ENCODE results near the gene GABRA5.
"Not testable (repeated sequence)": the region's sequence is repeated elsewhere in the genome, so short reads cannot be mapped to it uniquely, and the experiment has no call there.

GABRA5 gene

GRCh38 chr15:26866298-26867199 is at the start of gene GABRA5:
Gene GABRA5 (plus strand): TSS chr15:26867062. CDS start chr15:26869249, 2,187 bp downstream.
- peak in 1 of 2 experiments; percentile 1 for DNase-seq

- DNase-seq = not testable (repeated sequence)
These were observed 35.7 kb upstream of the GABRA5 start for GRCh38 chr15:26831191-26831590.

GRCh38 chr15:26831951-26832350 is 34.9 kb upstream of the GABRA5 start:
- DNase-seq = no peak

GRCh38 chr15:26838742-26839460 is 28.0 kb upstream of the GABRA5 start:
- DNase-seq = peak; percentile 7 to 38

- no peak for DNase-seq
These were observed 25.3 kb upstream of the GABRA5 start for GRCh38 chr15:26841514-26841913.

GRCh38 chr15:26841941-26842340 is 24.9 kb upstream of the GABRA5 start:
- DNase-seq = no peak

- no peak for DNase-seq
These were observed 24.5 kb upstream of the GABRA5 start for GRCh38 chr15:26842391-26842790.

- no peak for DNase-seq
These were observed 22.0 kb upstream of the GABRA5 start for GRCh38 chr15:26844901-26845300.

- no peak for DNase-seq
These were observed 18.4 kb upstream of the GABRA5 start for GRCh38 chr15:26848498-26848897.

GRCh38 chr15:26850161-26850560 is 16.7 kb upstream of the GABRA5 start:
- no peak for DNase-seq

- DNase-seq = no peak
These were observed 13.9 kb upstream of the GABRA5 start for GRCh38 chr15:26852980-26853379.

GRCh38 chr15:26854435-26854834 is 12.4 kb upstream of the GABRA5 start:
- no peak for DNase-seq

- peak in 1 of 2 experiments; percentile 39 for DNase-seq
These were observed 2.1 kb upstream of the GABRA5 start for GRCh38 chr15:26864664-26865191.

GRCh38 chr15:26867200-26868007 is 542 bp downstream of the GABRA5 start:
- no peak for DNase-seq

- no peak for DNase-seq
These were observed 1.3 kb downstream of the GABRA5 start for GRCh38 chr15:26868029-26868685.

- no peak for DNase-seq
These were observed 2.8 kb downstream of the GABRA5 start for GRCh38 chr15:26869628-26870027.

GRCh38 chr15:26870346-26870745 is 3.5 kb downstream of the GABRA5 start:
- no peak for DNase-seq

GRCh38 chr15:26872206-26872605 is 5.3 kb downstream of the GABRA5 start:
- DNase-seq = no peak

GRCh38 chr15:26873846-26874245 is 7.0 kb downstream of the GABRA5 start:
- DNase-seq = peak in 1 of 2 experiments; percentile 21

- DNase-seq = no peak
These were observed 8.1 kb downstream of the GABRA5 start for GRCh38 chr15:26874774-26875475.

GRCh38 chr15:26875476-26875850 is 8.6 kb downstream of the GABRA5 start:
- DNase-seq = no peak

- no peak for DNase-seq
These were observed 11.0 kb downstream of the GABRA5 start for GRCh38 chr15:26877831-26878230.

Measured in NCI-H446 (cell line).